Activated CD4-positive, alpha-beta T cell treated with anti-CD3 and anti-CD28 coated beads for 1 hour (primary cell): Measurements from ENCODE around the gene APLP1.
"Not testable (repeated sequence)": the region's sequence is repeated elsewhere in the genome, so short reads cannot be mapped to it uniquely, and the experiment has no call there.

Source experiments
- DNase-seq: peaks from one replicate; pipeline ENCODE4 v3.0.0-alpha.2; 2020

Gene APLP1

DNA sequence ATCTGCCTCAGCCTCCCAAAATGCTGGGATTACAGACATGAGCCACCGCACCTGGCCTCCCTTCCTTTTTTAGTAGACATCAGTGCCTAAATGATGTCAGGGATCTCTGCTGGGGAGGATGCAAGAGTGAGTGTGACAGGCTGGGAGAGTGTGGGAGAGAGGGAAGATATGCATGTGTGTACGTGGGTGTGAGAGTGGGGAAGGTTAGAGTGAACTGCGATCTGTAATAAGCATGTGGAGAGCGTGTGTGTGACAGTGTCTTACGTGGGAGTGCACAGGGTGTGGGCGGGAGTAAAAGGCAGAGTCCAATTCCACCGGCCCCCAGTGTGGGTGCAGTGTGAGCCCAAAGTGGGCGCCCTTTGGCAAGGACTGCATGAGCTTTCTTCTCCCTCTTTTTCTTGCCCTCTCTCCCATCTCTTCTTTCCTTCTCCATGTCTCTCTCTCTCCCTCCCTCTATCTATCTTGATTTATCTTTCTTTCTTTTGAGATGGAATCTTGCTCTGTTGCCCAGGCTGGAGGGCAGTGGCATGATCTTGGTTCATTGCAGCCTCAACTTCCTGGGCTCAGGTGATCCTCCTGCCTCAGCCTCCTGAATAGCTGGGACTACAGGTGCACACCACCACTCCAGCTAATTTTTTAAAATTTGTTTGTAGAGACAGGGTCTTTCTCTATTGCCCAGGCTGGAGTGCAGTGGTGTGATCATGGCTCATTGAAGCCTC is 15.2 kb upstream of the APLP1 start:
- no peak for DNase-seq

GRCh38 chr19:35856546-35857149 is 11.7 kb upstream of the APLP1 start, which contains the start of gene KIRREL2:
Gene KIRREL2 (plus strand): TSS chr19:35856911. CDS start chr19:35857120, 209 bp downstream.
- no peak for DNase-seq

- DNase-seq = no peak
Observed at GRCh38 chr19:35858311-35858710, 10.1 kb upstream of the APLP1 start.

DNA sequence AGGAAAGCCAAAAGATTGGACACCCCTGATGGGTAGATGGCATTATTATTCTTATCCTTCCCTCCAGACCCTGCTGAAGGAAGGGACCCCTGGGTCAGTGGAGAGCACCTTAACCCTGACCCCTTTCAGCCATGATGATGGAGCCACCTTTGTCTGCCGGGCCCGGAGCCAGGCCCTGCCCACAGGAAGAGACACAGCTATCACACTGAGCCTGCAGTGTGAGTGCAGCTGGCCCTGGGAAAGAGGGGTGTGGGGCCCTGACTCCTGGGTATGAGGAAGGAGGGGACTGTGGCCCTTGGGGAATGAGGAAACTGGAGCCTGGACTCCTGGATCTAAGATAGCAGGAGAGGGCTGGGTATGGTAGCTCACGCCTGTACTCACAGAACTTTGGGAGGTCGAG is 9.0 kb upstream of the APLP1 start:
- DNase-seq = no peak

DNA sequence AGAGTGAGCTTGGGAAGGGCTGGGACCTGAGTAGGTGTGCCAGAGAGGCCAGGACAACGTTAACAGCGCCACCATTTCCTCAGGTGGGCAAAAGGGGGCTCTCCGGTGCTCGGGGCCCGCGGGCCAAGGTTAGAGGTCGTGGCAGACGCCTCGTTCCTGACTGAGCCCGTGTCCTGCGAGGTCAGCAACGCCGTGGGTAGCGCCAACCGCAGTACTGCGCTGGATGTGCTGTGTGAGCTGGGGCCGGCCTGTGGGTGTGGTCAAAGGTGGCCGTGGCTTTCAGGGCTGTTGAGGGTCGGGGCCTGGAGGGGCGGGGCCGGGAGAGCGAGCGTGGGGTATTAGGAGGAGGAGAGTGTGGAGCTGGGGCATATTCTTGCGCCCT is 7.9 kb upstream of the APLP1 start:
- no peak for DNase-seq

DNA sequence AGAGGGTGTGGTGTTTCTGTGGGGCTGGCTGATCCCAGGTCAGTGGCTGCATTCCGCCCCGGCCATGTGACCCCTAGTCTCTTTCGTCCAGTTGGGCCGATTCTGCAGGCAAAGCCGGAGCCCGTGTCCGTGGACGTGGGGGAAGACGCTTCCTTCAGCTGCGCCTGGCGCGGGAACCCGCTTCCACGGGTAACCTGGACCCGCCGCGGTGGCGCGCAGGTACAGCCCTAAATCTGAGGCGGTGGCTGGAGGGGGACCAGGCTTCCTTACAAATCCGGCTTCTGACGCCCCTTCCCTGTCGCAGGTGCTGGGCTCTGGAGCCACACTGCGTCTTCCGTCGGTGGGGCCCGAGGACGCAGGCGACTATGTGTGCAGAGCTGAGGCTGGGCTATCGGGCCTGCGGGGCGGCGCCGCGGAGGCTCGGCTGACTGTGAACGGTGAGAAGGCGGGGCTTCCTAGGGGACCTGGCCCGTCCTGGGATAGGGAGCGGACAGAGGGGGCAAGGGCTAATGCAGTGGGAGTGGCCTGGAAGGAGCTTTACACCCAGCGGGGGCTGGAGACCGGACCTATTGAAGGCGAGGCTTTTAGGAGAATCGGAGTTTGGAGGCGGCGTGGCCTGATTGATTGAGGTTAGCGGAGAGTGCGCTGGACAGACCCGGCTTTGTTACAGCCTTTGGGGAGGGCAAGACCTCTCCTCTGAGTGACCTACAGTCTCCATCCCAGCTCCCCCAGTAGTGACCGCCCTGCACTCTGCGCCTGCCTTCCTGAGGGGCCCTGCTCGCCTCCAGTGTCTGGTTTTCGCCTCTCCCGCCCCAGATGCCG is 7.3 kb upstream of the APLP1 start:
- DNase-seq = no peak

DNA sequence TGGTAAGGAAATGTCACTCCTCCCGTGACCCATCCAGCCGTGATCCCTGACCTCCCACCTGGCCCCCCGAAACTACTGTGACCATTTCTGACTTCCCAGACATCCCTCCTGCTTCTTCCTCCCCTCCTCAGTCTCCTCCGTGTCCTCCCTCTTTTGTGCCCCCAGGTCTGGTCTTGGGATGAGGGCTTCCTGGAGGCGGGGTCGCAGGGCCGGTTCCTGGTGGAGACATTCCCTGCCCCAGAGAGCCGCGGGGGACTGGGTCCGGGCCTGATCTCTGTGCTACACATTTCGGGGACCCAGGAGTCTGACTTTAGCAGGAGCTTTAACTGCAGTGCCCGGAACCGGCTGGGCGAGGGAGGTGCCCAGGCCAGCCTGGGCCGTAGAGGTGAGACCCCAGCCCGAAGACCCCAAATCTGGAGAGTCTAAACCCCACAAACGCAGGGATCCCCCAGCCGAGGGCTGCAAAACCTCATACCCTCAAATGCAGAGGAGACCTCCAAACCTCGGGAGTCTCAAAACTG is 6.7 kb upstream of the APLP1 start:
- DNase-seq = no peak

- DNase-seq = no peak
Observed at GRCh38 chr19:35862528-35862927, 5.8 kb upstream of the APLP1 start.

GRCh38 chr19:35863018-35863417 is 5.4 kb upstream of the APLP1 start:
- DNase-seq = no peak

GRCh38 chr19:35868823-35869326 is 501 bp downstream of the APLP1 start:
- DNase-seq = no peak

- DNase-seq = peak; percentile 70
Observed at GRCh38 chr19:35869327-35870123, 1.2 kb downstream of the APLP1 start.

GRCh38 chr19:35870124-35870736 is 1.9 kb downstream of the APLP1 start:
- DNase-seq = not testable (repeated sequence)

GRCh38 chr19:35870798-35871197 is 2.4 kb downstream of the APLP1 start:
- DNase-seq = no peak

GRCh38 chr19:35871611-35872010 is 3.2 kb downstream of the APLP1 start:
- no peak for DNase-seq

DNA sequence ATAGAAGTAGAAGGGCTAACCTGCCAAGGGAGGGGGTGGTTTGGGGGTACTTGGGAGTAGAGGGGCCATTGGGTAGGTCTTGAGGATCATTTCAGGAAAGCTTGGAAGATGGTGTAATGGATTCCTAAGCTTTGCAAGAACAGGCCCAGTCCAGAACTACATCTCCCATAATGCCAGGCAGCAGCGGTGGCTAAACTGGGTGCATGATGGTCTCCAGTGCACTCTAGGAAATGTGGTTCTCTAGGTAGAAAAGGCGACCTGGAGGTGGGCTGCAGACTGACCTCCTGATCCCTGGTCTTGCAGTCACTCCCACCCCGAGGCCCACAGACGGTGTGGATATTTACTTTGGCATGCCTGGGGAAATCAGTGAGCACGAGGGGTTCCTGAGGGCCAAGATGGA is 3.8 kb downstream of the APLP1 start:
- no peak for DNase-seq

- DNase-seq = no peak
Observed at GRCh38 chr19:35874392-35874930, 6.1 kb downstream of the APLP1 start.

GRCh38 chr19:35879068-35879467 is 10.7 kb downstream of the APLP1 start:
- DNase-seq = no peak

DNA sequence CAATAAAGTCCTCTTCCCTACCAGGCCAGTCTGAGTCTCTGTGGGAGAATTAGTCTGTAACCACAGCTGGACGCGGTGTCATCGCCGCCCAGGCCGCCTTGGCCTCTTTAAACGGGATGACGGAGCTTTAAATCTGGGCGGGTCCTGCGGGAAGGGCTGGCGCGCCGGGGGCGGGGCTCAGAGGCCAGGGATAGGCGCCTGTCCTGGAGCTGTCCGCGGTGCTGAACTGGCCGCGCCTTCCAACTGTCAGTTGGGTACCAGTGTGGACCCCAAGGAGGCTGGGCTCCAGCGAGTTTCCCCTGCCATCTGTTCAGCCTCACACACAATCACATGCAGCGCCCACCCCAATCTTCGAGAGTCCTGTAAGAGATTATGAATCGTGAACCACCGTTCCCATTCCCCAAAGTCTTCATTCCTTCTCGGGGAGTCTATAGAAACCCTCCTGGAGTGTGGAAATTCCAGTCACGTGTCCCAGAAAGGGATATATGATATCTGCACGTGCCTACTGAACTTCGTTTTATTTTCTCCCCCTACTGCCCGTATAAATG is 11.5 kb downstream of the APLP1 start:
- peak; percentile 55 for DNase-seq

DNA sequence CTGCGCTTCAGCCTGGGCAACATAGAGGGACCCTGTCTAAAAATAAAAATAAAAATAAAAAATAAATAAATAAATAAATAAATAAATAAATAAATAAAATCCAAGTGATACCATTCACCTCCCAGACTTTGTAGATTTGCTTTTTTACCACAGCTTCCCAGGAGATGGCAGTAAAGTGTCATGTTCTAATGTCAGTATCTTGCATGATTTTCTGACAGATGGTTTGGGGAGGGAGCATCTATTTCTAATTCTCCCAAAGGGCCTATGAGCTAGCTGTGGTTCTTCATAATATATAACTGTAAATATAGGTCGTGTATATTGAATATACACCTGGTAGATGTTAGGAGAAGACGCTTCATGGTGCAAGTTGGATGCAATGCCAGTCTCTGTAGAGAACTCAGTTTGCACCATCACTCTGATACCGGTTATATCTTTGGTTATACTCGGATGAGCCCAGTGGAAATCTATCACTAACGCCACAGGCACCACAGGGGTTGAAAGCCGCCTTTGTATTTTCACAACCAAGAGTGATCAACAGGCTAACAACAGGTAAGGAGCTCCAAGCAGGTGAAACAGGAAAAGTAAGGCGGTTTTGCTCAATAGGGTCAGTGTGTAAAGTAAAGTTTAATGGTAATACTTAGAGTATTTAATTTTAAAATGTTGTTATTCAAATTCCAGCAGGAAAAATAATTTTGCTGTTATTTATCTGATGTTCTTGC is 13.9 kb downstream of the APLP1 start:
- peak; percentile 45 for DNase-seq

DNA sequence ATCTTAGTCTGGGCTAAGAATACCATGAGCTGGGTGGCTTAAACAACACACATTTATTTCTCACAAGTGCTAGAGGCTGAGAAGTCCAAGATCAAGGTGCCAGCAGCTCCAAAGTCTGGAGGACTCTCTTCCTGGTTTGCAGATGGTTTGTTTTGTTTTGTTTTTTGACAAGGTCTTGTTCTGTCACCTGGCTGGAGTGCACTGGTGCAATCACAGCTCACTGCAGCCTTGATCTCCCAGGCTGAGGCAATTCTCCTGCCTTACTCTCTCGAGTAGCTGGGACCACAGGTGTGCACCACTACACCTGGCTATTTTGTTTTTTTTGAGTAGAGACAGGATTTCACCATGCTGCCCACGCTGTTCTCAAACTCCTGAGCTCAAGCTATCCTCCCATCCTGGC is 15.5 kb downstream of the APLP1 start:
- peak; percentile 50 for DNase-seq

DNA sequence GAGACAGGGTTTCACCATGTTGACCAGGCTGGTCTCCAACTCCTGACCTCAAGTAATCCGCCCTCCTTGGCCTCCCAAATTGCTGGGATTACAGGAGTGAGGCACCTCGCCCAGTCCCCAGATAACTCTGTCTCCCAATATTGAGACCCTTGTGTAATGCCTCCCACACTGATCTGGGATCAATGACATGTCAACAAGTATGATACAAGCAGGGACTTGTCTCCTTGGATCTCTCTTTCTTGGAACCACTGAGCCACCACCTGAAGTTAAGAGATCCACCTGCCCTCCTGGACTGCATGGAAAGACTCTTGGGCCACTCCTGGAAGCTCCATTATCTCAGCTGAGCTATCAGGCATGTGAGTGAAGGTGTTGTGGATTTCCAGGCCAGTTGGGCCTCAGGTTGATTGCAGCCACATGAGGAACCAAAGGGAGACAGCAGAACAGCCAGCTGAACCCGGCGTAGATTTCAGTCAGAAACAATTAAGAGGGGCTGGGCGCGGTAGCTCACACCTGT is 16.9 kb downstream of the APLP1 start:
- peak; percentile 31 for DNase-seq
